Upper lobe of left lung (tissue), 4 donors: ENCODE data around the gene NAIF1.

Experiments
- CTCF ChIP-seq, 6 experiments: fragments of 450-650 bp in 4 of 6; fragments of 200-600 bp in 2 of 6; sonication (generic) in 2 of 6; IDR thresholded peaks; one replicate each; pipeline ENCODE4 v1.5.1; 2016 to 2019; ENCODE audit warnings: antibody characterized with exemption in 6 of 6
- POLR2A ChIP-seq, 4 donors: fragments of 450-650 bp; IDR thresholded peaks; one replicate each; pipeline ENCODE4 v1.5.1; 2016 to 2017; ENCODE audit warnings: antibody characterized with exemption in 4 of 4, mild to moderate bottlenecking in 2 of 4
- POLR2AphosphoS5 ChIP-seq, 2 donors: sonication (generic); formaldehyde crosslinking; IDR thresholded peaks; one replicate each; pipeline ENCODE4 v1.5.1; 2017; ENCODE audit warnings: antibody characterized with exemption in 2 of 2

GRCh38 chr9:128057724-128058409, 9.3 kb downstream of the NAIF1 start:
- TF ChIP-seq POLR2AphosphoS5 (IDR thresholded peaks at IDR 0.05) (no peak), CTCF (IDR thresholded peaks at IDR 0.05) (no peak), POLR2A (IDR thresholded peaks at IDR 0.05) (no peak)
